Spinal cord (tissue), 10 donors: ENCODE measurements around the gene GCC1. TPM values are rescaled to one million over a fixed set of nuclear protein-coding genes. Genes with fewer than 3 reads are reported as not detected.

ENCODE experiments used
- DNase-seq, 6 donors: peaks; one replicate each; pipeline versions ENCODE4 v3.0.0 to v3.0.0-alpha.2; 2013 to 2015; ENCODE audit warnings: low spot score in 6 of 6, low read depth in 4 of 6
- H3K27ac ChIP-seq: one replicate; pipeline ENCODE4 v1.5.1; 2013; ENCODE audit warnings: low read depth, low read length, control low read depth
- H3K27me3 ChIP-seq: one replicate; pipeline ENCODE4 v1.6.1; 2013; ENCODE audit warnings: low read length; ENCODE audit not compliant: control insufficient read depth, insufficient read depth
- H3K36me3 ChIP-seq: one replicate; pipeline ENCODE4 v1.6.1; 2013; ENCODE audit warnings: low read length; ENCODE audit not compliant: control insufficient read depth, insufficient read depth
- H3K4me1 ChIP-seq: one replicate; pipeline ENCODE4 v1.6.1; 2013; ENCODE audit warnings: low read length; ENCODE audit not compliant: control insufficient read depth, insufficient read depth
- H3K4me3 ChIP-seq: one replicate; pipeline ENCODE4 v1.5.1; 2013; ENCODE audit warnings: low read depth, low read length, control low read depth
- H3K9me3 ChIP-seq: one replicate; pipeline ENCODE4 v1.6.1; 2013; ENCODE audit warnings: low read length; ENCODE audit not compliant: control insufficient read depth, insufficient read depth
- WGBS: methylation state at CpG from one replicate; pipeline ENCODE4 v1.1.5; 2013; ENCODE audit warnings: missing lambda C conversion rate; ENCODE audit not compliant: insufficient coverage; 5-methylcytosine and 5-hydroxymethylcytosine counted together
- polyA plus RNA-seq, 2 donors: library from polyadenylated mRNA; unstranded; fragments of 120-200 nt; gene quantifications; one replicate each; pipeline ENCODE4 v1.2.1, GENCODE V29; 2013; ENCODE audit not compliant: insufficient read length in 2 of 2
- total RNA-seq, 2 donors: library from RNA; depleted of rRNA in 1 of 2; stranded (reverse); fragments of 120-200 nt in 1 of 2; fragments of >200 nt in 1 of 2; gene quantifications; one replicate each; pipeline versions ENCODE4 v1.2.3 to v1.2.4, GENCODE V29; 2013 to 2014
- donor health status: healthy.

The GCC1 gene
- total and polyA plus RNA-seq, 4 donors, result 11.3 to 13.1 (median 12.5) TPM

DNA sequence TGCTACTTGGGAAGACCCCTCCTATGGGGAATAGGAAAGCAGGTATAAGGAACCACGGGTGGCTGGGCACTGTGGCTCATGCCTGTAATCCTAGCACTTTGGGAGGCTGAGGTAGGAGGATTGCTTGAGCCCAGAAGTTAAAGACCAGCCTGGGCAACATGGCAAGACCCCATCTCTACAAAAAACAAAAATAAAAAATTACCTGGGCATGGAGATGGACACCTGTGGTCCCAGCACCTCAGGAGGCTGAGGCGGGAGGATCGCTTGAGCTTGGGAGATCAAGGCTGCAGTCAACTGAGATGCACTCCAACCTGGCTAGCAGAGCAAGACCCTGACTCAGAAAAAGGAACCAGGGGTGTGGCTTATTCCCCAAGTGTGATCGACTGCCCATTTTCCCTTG is 7.2 kb upstream of the GCC1 start:
- Histone ChIP-seq H3K9me3 (no peaks in the 10 kb centered on the region), H3K36me3 (peaks cover 22% of the 10 kb centered on the region), H3K4me1 (peaks cover 15% of the 10 kb centered on the region), H3K4me3 (no peak overlapping the region), H3K27me3 (no peaks in the 10 kb centered on the region), H3K27ac (no peak overlapping the region)
- DNase-seq, result no peak
- WGBS, result 100% methylated on average over 3 of the region's 4 CpGs

DNA sequence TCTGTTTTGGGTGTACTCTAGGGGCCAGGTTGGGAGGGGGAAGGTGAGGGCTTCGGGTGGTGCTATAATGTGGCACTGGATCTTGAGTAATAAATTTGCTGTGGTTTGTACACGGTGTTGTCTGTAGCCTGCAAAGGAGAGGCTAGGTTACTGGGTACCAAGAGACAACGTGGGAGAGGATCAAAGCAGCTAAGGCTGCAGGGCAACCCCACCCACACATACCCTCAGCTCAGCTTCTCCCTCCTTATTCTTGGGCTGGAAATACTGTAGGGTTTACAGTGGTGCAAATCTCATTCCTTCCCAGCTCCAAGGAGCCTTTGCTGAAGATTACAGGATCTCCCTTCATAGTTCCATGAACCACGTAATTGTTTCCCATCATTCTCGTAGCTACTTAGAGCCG is 6.2 kb upstream of the GCC1 start:
- no CpG with 5 or more reads among the region's 6 CpGs for WGBS

DNA sequence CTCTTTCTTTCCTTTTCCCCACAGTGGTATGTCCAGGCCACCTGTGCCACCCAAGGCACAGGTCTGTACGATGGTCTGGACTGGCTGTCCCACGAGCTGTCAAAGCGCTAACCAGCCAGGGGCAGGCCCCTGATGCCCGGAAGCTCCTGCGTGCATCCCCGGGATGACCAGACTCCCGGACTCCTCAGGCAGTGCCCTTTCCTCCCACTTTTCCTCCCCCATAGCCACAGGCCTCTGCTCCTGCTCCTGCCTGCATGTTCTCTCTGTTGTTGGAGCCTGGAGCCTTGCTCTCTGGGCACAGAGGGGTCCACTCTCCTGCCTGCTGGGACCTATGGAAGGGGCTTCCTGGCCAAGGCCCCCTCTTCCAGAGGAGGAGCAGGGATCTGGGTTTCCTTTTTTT is 5.8 kb upstream of the GCC1 start:
- Histone ChIP-seq H3K27ac (no peak overlapping the region), H3K4me3 (no peak overlapping the region), H3K36me3 (peaks cover 22% of the 10 kb centered on the region), H3K4me1 (peaks cover 17% of the 10 kb centered on the region), H3K9me3 (no peaks in the 10 kb centered on the region), H3K27me3 (no peaks in the 10 kb centered on the region)
- no peak for DNase-seq
- WGBS, result 97% methylated on average over 7 of the region's 7 CpGs

More for the DNA sequence above, 6.2 kb upstream of the GCC1 start:
- Histone ChIP-seq H3K27ac (no peak overlapping the region), H3K4me3 (no peak overlapping the region), H3K27me3 (no peaks in the 10 kb centered on the region), H3K9me3 (no peaks in the 10 kb centered on the region), H3K4me1 (peaks cover 17% of the 10 kb centered on the region), H3K36me3 (peaks cover 22% of the 10 kb centered on the region)
- DNase-seq, result no peak

DNA sequence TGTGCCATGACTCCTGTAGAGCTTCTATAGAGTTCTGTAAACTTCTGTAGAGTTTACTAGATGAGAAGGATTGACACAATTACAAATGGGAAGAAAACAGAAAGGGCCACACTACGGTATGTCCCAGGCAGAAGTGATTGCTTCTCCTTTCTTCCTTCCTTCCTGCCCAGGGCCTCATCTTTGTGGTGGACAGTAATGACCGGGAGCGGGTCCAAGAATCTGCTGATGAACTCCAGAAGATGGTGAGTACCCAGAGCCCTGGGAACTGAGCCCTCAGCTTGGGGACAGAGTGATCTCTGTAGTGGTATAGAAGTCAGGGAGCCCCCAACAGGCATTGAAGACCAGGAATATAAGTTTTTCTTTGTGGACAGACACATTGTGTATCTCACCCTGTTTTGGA is 4.5 kb upstream of the GCC1 start:
- H3K27me3 ChIP-seq, result no peaks in the 10 kb centered on the region
- H3K9me3 ChIP-seq, result no peaks in the 10 kb centered on the region
- H3K4me3 ChIP-seq, result no peak overlapping the region
- peaks cover 24% of the 10 kb centered on the region for H3K4me1 ChIP-seq
- no peak for DNase-seq
- WGBS, result 83% methylated on average over 2 of the region's 3 CpGs
- peaks cover 22% of the 10 kb centered on the region for H3K36me3 ChIP-seq
- no peak overlapping the region for H3K27ac ChIP-seq

DNA sequence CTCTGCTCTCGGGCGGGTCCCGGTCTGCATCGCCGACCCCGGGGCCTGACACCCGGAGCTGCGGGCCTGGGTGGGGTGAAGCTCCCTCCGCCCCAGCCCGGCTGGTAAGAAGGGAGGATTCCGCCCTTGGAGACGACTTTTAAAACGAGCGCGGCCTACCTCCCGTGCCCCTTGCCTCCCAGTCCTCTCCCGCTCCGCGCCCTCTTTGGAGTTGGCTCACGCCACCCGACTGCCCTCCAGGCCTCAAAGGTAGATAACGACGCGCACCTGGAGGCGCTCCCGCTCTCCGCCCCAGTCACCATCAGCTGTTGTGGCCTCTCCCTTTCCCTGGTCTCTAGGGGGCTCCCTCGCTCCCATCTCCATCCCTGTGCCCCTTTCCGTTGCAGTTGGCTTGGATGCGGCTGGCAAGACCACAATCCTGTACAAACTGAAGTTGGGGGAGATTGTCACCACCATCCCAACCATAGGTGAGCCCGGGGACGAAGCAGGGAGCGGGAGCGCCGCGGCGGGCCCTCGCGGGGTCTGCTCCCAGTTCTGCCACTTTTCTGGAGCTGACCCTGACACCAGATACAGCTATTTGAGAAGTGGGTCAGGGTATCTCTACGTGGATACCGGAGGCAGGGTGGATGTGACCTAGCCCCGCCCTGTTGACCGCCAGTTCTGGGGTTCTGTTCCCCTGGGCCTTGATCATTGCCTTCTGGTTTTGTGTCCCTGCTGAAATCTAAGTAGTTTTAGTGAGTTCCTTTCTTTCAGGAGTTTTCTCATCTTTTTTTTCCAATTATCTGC is 3.5 kb upstream of the GCC1 start:
- no peaks in the 10 kb centered on the region for H3K27me3 ChIP-seq
- peak overlapping the region; percentile 74 for H3K27ac ChIP-seq
- H3K36me3 ChIP-seq, result peaks cover 26% of the 10 kb centered on the region
- peaks cover 34% of the 10 kb centered on the region for H3K4me1 ChIP-seq
- WGBS, result 3% methylated on average over 40 of the region's 43 CpGs
- H3K9me3 ChIP-seq, result no peaks in the 10 kb centered on the region
- DNase-seq, result peak in 3 of 6 donors; percentile 54 to 85 (median 84)
- H3K4me3 ChIP-seq, result peak overlapping the region; percentile 96

DNA sequence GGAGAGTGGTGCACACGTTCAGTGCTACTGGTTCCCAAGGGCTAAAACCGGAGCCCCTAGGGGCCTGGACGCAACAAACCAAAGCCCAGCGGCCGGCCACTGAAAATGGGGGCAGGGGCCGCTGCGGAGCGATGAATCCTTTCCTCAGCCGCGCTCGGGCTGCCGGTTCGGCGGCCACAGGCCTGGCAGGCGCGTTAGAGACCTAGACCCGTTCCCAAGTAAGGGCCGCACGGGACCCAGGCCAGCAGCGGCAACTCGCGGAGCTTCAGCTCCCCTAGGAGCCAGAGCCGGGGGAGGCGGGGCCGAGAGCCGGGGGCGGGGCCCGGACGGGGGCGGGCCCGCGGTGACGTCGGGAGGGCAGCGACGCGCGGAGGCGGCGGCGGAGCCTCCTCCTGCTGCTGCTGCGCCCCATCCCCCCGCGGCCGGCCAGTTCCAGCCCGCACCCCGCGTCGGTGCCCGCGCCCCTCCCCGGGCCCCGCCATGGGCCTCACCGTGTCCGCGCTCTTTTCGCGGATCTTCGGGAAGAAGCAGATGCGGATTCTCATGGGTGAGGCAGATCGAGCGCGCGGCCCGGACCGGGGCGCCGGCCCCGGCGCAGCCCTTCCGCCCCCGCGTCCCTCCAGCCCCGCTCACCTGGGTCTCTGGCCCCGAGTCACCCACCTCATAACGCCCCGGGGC is 2.8 kb upstream of the GCC1 start, which contains the start of gene ARF5:
ARF5 (plus strand) TSS at position 393 of the 678 bp plus-strand sequence; CDS start at position 481, 88 bp downstream.
- peaks cover 26% of the 10 kb centered on the region for H3K36me3 ChIP-seq
- peak within 1 kb of the TSS; percentile 96 for H3K4me3 ChIP-seq
- peak within 1 kb of the TSS; percentile 82 for H3K27ac ChIP-seq
- DNase-seq, result peak; percentile 65 to 97 (median 82)
- no peaks in the 10 kb centered on the region for H3K9me3 ChIP-seq
- H3K4me1 ChIP-seq, result peaks cover 38% of the 10 kb centered on the region
- H3K27me3 ChIP-seq, result no peaks in the 10 kb centered on the region
- WGBS, result under 1% methylated on average over 77 of the region's 77 CpGs

DNA sequence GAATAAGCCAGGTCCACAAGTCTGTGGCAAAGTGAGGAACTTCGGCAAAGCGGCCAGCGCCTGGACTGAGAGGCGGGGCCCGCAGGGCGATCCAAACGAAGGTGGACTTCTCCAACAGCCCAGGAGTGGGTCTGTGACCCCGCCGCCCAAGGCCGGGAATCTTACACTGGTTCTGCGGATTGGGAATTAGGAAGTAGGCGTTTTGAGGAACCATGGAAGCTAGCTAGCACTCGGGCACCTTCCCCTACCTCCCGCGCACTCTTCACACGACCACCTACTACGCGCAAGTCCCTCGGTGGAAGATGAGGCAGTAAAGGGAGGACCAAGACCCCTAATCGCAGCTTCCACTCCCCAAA is 2.2 kb upstream of the GCC1 start:
- H3K36me3 ChIP-seq, result peaks cover 30% of the 10 kb centered on the region
- H3K4me1 ChIP-seq, result peaks cover 43% of the 10 kb centered on the region
- H3K27me3 ChIP-seq, result no peaks in the 10 kb centered on the region
- peak overlapping the region; percentile 82 for H3K27ac ChIP-seq
- 41% methylated on average over 10 of the region's 20 CpGs for WGBS
- H3K4me3 ChIP-seq, result peak overlapping the region; percentile 79
- DNase-seq, result no peak
- no peaks in the 10 kb centered on the region for H3K9me3 ChIP-seq

DNA sequence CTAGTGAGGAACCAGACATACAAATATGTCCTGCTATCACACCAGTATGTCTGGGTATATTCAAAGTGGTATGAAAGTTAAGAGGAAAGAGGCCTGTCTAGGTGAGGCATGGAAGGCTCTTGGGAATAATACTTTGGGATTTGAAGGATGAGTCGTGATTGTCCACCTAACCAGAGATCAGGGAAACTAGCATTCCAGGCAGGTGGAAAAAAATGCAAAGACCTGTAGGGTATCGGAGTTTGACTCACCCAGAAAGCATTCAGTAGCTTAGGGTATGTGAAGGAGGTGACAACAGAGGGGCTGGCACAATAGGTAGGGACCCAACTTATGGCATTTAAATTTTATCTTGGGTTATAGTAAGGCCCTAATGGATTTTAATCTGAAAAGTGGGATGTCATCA is 950 bp upstream of the GCC1 start:
- no peak for DNase-seq
- Histone ChIP-seq H3K9me3 (no peaks in the 10 kb centered on the region), H3K27me3 (no peaks in the 10 kb centered on the region), H3K4me3 (no peak overlapping the region), H3K27ac (no peak overlapping the region), H3K4me1 (peaks cover 52% of the 10 kb centered on the region), H3K36me3 (peaks cover 30% of the 10 kb centered on the region)
- 95% methylated on average over 2 of the region's 2 CpGs for whole genome bisulfite sequencing

DNA sequence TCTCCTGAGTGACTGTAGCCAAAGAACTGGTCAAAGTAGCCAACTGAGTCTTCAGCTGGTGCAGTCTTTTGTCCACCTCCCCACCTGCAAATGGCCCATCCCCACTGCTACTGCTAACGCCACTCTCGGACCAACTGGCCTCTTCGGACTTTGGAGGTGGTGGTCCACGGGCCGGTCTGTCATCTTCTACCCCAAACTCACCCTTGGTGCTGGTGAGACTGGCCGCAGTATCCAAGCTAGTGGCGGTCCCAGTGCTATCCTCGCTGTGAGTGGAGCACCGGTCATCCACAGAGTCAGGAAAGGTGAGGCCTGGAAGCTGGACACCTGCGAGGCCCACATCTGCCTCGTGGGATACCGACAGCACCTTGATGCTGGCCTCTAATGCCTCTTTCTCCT is 750 bp downstream of the GCC1 start:
- 40% methylated on average over 12 of the region's 12 CpGs for WGBS
- Histone ChIP-seq H3K9me3 (no peaks in the 10 kb centered on the region), H3K27me3 (no peaks in the 10 kb centered on the region), H3K4me1 (peaks cover 52% of the 10 kb centered on the region), H3K4me3 (peak overlapping the region; percentile 80), H3K36me3 (peaks cover 19% of the 10 kb centered on the region), H3K27ac (no peak overlapping the region)
- no peak for DNase-seq

DNA sequence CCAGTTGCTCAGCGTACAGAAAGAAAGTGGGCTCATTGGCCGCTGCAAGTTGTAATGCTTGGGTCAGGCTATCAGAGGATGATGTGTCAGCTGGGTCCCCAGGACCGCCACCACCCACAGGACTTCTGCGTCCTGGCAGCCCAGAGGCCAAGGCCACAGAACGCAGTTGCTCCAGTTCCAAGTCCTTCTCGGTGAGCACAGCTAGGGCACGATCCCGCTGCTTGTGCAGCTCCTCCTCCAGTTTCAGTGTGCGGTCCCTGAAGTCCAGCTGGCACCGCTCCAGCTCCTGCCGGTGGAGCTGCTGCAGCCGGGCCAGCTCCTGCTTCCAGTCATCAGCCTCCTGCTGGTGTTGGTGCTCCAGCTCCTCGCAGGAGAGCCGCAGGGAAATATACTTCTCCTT is 3.0 kb downstream of the GCC1 start:
- no peak overlapping the region for H3K4me3 ChIP-seq
- H3K27me3 ChIP-seq, result no peaks in the 10 kb centered on the region
- H3K9me3 ChIP-seq, result no peaks in the 10 kb centered on the region
- H3K4me1 ChIP-seq, result peaks cover 35% of the 10 kb centered on the region
- H3K27ac ChIP-seq, result no peak overlapping the region
- WGBS, result 56% methylated on average over 14 of the region's 14 CpGs
- DNase-seq, result peak in 2 of 6 donors; percentile 6 to 33
- H3K36me3 ChIP-seq, result peaks cover 17% of the 10 kb centered on the region
